SK-N-SH (cell line): ENCODE results near the gene P2RX2. TPM values are rescaled to one million over a fixed set of nuclear protein-coding genes. Genes with fewer than 3 reads are reported as not detected.

ENCODE experiments used
- CTCF ChIA-PET: fragments of 300-600, 350-600 bp; formaldehyde crosslinking; extraction: SDS; loops from one replicate; lab custom pipeline; 2021; lab: Yijun Ruan, JAX
- POLR2A ChIA-PET: fragments of 350-600 bp; sonication (Branson Sonifier 250); formaldehyde crosslinking; extraction: SDS; loops from one replicate; lab custom pipeline; 2020; ENCODE audit warnings: antibody characterized with exemption, inconsistent platforms; lab: Yijun Ruan, JAX
- DNase-seq: peaks from one replicate; pipeline ENCODE4 v3.0.0; 2012
- H2AFZ ChIP-seq: fragments of 200-600 bp; sonication (generic); 2 replicates; pipeline ENCODE4 v1.8.1; 2016; ENCODE audit warnings: antibody characterized with exemption, mild to moderate bottlenecking, low read depth
- H3F3A ChIP-seq: fragments of 200-600 bp; sonication (generic); replicated peaks from 2 replicates; pipeline ENCODE3; 2016; ENCODE audit warnings: antibody characterized with exemption, mild to moderate bottlenecking; ENCODE audit not compliant: insufficient read depth
- H3K27ac ChIP-seq, 2 experiments: fragments of 200-500 bp in 1 of 2; fragments of 200-600 bp in 1 of 2; sonication (Bioruptor generic) in 1 of 2; sonication (generic), shearing (Covaris generic) in 1 of 2; 2 replicates each; pipeline versions ENCODE4 v1.5.1 to v1.6.1; 2014 to 2016; ENCODE audit warnings: low read depth in 2 of 2, inconsistent platforms in 1 of 2, low read length in 1 of 2, mild to moderate bottlenecking in 1 of 2, mixed read lengths in 1 of 2
- H3K27me3 ChIP-seq: fragments of 200-600 bp; sonication (generic), shearing (Covaris generic); 2 replicates; pipeline ENCODE4 v1.6.1; 2016; ENCODE audit warnings: mixed run types; ENCODE audit not compliant: insufficient read depth
- H3K36me3 ChIP-seq, 2 experiments: fragments of 200-500 bp in 1 of 2; fragments of 200-600 bp in 1 of 2; sonication (Bioruptor generic) in 1 of 2; sonication (generic) in 1 of 2; replicated peaks in 1 of 2; 2 replicates each; pipeline versions ENCODE3 to v1.5.1; 2014 to 2016; ENCODE audit warnings: low read length in 1 of 2, mild to moderate bottlenecking in 1 of 2; ENCODE audit not compliant: insufficient read depth in 2 of 2, control insufficient read depth in 1 of 2
- H3K4me1 ChIP-seq, 2 experiments: fragments of 200-500 bp in 1 of 2; fragments of 200-600 bp in 1 of 2; sonication (Bioruptor generic) in 1 of 2; sonication (generic), shearing (Covaris generic) in 1 of 2; 2 replicates each; pipeline versions ENCODE4 v1.5.1 to v1.6.1; 2014 to 2016; ENCODE audit warnings: low read depth in 1 of 2, low read length in 1 of 2, mixed run types in 1 of 2; ENCODE audit not compliant: insufficient read depth in 2 of 2, control insufficient read depth in 1 of 2
- H3K4me2 ChIP-seq: fragments of 200-600 bp; sonication (generic), shearing (Covaris generic); 2 replicates; pipeline ENCODE4 v1.6.1; 2017; ENCODE audit warnings: mixed run types
- H3K4me3 ChIP-seq, 2 experiments: fragments of 200-500 bp in 1 of 2; fragments of 200-600 bp in 1 of 2; sonication (Bioruptor generic) in 1 of 2; sonication (generic), shearing (Covaris generic) in 1 of 2; 2 replicates each; pipeline versions ENCODE4 v1.5.1 to v1.8.1; 2014 to 2016; ENCODE audit warnings: low read depth in 2 of 2, inconsistent platforms in 1 of 2, low read length in 1 of 2, mild to moderate bottlenecking in 1 of 2, mixed read lengths in 1 of 2, moderate library complexity in 1 of 2
- H3K79me2 ChIP-seq: fragments of 200-600 bp; sonication (generic); 2 replicates; pipeline ENCODE4 v1.8.1; 2017; ENCODE audit warnings: mild to moderate bottlenecking; ENCODE audit not compliant: insufficient read depth
- H3K9ac ChIP-seq: fragments of 200-600 bp; sonication (generic); 2 replicates; pipeline ENCODE4 v1.6.1; 2017; ENCODE audit warnings: mixed run types
- H3K9me2 ChIP-seq: fragments of 200-600 bp; sonication (generic); 2 replicates; pipeline ENCODE4 v1.6.1; 2017; ENCODE audit warnings: mixed run types
- H3K9me3 ChIP-seq: fragments of 200-600 bp; sonication (generic); 2 replicates; pipeline ENCODE4 v1.6.1; 2017; ENCODE audit warnings: mixed run types, mild to moderate bottlenecking, moderate library complexity
- H4K20me1 ChIP-seq: fragments of 200-600 bp; sonication (generic); 2 replicates; pipeline ENCODE4 v1.6.1; 2017; ENCODE audit warnings: mild to moderate bottlenecking, mixed run types; ENCODE audit not compliant: insufficient read depth
- EZH2phosphoT487 ChIP-seq: fragments of 200-600 bp; sonication (generic); IDR thresholded peaks from 2 replicates; pipeline ENCODE4 v1.6.1; 2017; ENCODE audit warnings: low read depth, mixed run types, mild to moderate bottlenecking, antibody characterized with exemption, moderate library complexity, borderline replicate concordance
- FOXJ3 ChIP-seq: sonication (generic); formaldehyde crosslinking; IDR thresholded peaks from 2 replicates; pipeline ENCODE4 v1.5.1; 2020; ENCODE audit warnings: mild to moderate bottlenecking, missing genetic modification reagents
- MEF2A ChIP-seq: IDR thresholded peaks from 2 replicates; pipeline ENCODE4 v1.4.0; 2012; ENCODE audit warnings: low read depth, borderline replicate concordance
- MXI1 ChIP-seq: IDR thresholded peaks from 2 replicates; pipeline ENCODE4 v1.6.1; 2012; ENCODE audit warnings: mild to moderate bottlenecking, low read depth, low read length, improper control_type of control experiment
- NFIC ChIP-seq: IDR thresholded peaks from 2 replicates; pipeline ENCODE4 v1.4.0; 2012; ENCODE audit warnings: borderline replicate concordance
- NRF1 ChIP-seq: IDR thresholded peaks from 2 replicates; pipeline ENCODE4 v1.6.1; 2012; ENCODE audit warnings: low read depth, mild to moderate bottlenecking, low read length
- POLR2AphosphoS5 ChIP-seq: IDR thresholded peaks from 2 replicates; pipeline ENCODE4 v1.6.1; 2012; ENCODE audit warnings: low read depth, low read length
- RAD21 ChIP-seq: IDR thresholded peaks from 2 replicates; pipeline ENCODE4 v1.6.1; 2012; ENCODE audit warnings: mild to moderate bottlenecking, low read length
- RFX5 ChIP-seq: IDR thresholded peaks from 2 replicates; pipeline ENCODE4 v1.6.1; 2012; ENCODE audit warnings: mild to moderate bottlenecking, improper control_type of control experiment, low read length
- RXRA ChIP-seq: IDR thresholded peaks from 2 replicates; pipeline ENCODE4 v1.4.0; 2012; ENCODE audit warnings: low read depth, mild to moderate bottlenecking, borderline replicate concordance
- SMC3 ChIP-seq: IDR thresholded peaks from 2 replicates; pipeline ENCODE4 v1.6.1; 2012; ENCODE audit warnings: low read depth, low read length, improper control_type of control experiment
- TAF1 ChIP-seq: IDR thresholded peaks from 2 replicates; pipeline ENCODE4 v1.6.1; 2012; ENCODE audit warnings: low read depth, mild to moderate bottlenecking, low read length, moderate library complexity, borderline replicate concordance
- TEAD4 ChIP-seq: IDR thresholded peaks from 2 replicates; pipeline ENCODE4 v1.4.0; 2012; ENCODE audit warnings: mild to moderate bottlenecking, borderline replicate concordance; ENCODE audit not compliant: insufficient read depth
- WGBS: methylation state at CpG from one replicate; pipeline ENCODE4 v1.1.6; 2017; ENCODE audit warnings: low lambda C conversion rate; 5-methylcytosine and 5-hydroxymethylcytosine counted together
- polyA plus RNA-seq, 3 experiments: library from polyadenylated mRNA; depleted of rRNA; stranded (reverse); fragments of >200 nt; gene quantifications; 2 replicates each; pipeline ENCODE4 v1.2.3, GENCODE V29; 2012
- TF ChIP-seq, protein P1 (sequence below): IDR thresholded peaks from 2 replicates; pipeline ENCODE4 v1.4.0; 2012; ENCODE audit warnings: low read depth, borderline replicate concordance
- TF ChIP-seq, protein P2 (sequence below): IDR thresholded peaks from 2 replicates; pipeline ENCODE4 v1.6.1; 2012; ENCODE audit warnings: mild to moderate bottlenecking, low read depth, low read length, moderate library complexity
- TF ChIP-seq, protein P3 (sequence below): IDR thresholded peaks from 2 replicates; pipeline ENCODE4; 2012

The P2RX2 gene
- polyA plus RNA-seq, 1 of the 3 experiments (the other 2 are of a cell fraction), result 0.03 TPM

DNA sequence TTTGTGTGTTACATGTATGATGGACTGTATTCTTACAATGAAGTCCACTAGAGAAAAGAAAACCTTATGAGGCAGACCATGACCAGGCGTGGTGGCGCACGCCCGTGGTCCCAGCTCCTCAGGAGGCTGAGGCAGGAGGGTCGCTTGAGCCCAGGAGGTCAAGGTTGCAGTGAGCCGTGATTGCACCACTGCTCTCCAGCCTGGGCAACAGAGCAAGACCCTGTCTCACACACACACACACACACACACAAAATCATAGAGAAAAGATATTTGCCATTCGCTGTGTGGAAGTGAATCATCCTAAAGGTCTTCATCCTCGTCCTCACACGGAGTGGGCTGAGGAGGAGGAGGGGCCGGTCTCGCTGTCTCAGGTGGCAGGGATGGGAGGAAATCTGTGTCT lies 40.5 kb upstream of the P2RX2 start:
- no peaks in the 10 kb centered on the region for H3K4me1 ChIP-seq
- POLR2A ChIA-PET, result no interaction called here

More for the DNA sequence above, 40.5 kb upstream of the P2RX2 start:
- Histone ChIP-seq H3K9me3 (no peaks in the 10 kb centered on the region), H3K4me2 (no peak overlapping the region), H3K79me2 (no peaks in the 10 kb centered on the region), H3F3A (peaks cover 5% of the 10 kb centered on the region), H3K4me3 (no peak overlapping the region), H4K20me1 (no peaks in the 10 kb centered on the region), H3K9ac (no peak overlapping the region), H3K36me3 (peaks cover 0 to 47% of the 10 kb centered on the region in 2 experiments), H3K9me2 (no peaks in the 10 kb centered on the region), H3K27me3 (no peaks in the 10 kb centered on the region), H3K27ac (no peak overlapping the region), H2AFZ (no peak overlapping the region)
- TF ChIP-seq RXRA (no peak), TEAD4 (no peak), TAF1 (no peak), EZH2phosphoT487 (no peak), NFIC (no peak), MXI1 (no peak), NRF1 (no peak), POLR2AphosphoS5 (no peak), SMC3 (no peak), FOXJ3 (no peak), RFX5 (no peak), RAD21 (no peak), MEF2A (no peak)
- TF ChIP-seq, protein P1, sequence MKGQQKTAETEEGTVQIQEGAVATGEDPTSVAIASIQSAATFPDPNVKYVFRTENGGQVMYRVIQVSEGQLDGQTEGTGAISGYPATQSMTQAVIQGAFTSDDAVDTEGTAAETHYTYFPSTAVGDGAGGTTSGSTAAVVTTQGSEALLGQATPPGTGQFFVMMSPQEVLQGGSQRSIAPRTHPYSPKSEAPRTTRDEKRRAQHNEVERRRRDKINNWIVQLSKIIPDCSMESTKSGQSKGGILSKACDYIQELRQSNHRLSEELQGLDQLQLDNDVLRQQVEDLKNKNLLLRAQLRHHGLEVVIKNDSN, result no peak
- TF ChIP-seq, protein P2, sequence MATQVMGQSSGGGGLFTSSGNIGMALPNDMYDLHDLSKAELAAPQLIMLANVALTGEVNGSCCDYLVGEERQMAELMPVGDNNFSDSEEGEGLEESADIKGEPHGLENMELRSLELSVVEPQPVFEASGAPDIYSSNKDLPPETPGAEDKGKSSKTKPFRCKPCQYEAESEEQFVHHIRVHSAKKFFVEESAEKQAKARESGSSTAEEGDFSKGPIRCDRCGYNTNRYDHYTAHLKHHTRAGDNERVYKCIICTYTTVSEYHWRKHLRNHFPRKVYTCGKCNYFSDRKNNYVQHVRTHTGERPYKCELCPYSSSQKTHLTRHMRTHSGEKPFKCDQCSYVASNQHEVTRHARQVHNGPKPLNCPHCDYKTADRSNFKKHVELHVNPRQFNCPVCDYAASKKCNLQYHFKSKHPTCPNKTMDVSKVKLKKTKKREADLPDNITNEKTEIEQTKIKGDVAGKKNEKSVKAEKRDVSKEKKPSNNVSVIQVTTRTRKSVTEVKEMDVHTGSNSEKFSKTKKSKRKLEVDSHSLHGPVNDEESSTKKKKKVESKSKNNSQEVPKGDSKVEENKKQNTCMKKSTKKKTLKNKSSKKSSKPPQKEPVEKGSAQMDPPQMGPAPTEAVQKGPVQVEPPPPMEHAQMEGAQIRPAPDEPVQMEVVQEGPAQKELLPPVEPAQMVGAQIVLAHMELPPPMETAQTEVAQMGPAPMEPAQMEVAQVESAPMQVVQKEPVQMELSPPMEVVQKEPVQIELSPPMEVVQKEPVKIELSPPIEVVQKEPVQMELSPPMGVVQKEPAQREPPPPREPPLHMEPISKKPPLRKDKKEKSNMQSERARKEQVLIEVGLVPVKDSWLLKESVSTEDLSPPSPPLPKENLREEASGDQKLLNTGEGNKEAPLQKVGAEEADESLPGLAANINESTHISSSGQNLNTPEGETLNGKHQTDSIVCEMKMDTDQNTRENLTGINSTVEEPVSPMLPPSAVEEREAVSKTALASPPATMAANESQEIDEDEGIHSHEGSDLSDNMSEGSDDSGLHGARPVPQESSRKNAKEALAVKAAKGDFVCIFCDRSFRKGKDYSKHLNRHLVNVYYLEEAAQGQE, result no peak
- TF ChIP-seq, protein P3, sequence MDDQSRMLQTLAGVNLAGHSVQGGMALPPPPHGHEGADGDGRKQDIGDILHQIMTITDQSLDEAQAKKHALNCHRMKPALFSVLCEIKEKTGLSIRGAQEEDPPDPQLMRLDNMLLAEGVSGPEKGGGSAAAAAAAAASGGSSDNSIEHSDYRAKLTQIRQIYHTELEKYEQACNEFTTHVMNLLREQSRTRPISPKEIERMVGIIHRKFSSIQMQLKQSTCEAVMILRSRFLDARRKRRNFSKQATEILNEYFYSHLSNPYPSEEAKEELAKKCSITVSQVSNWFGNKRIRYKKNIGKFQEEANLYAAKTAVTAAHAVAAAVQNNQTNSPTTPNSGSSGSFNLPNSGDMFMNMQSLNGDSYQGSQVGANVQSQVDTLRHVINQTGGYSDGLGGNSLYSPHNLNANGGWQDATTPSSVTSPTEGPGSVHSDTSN, result no peak
- WGBS, result 87% methylated on average over 11 of the region's 11 CpGs
- CTCF ChIA-PET, result interaction anchor here (1.1 kb wide), 1 partner anchor 17 kb away, joined by 4 read pairs; no protein-coding TSS in a partner anchor
- no peak for DNase-seq
